ENCODE data around the gene STXBP1.

GRCh38 chr9:127730262-127730661, 118.2 kb downstream of the STXBP1 start:
- TF ChIP-seq GATA2 (IDR thresholded peaks at IDR 0.05; ENCODE audit: low read depth, low read length), result no peak
- no peak for TF ChIP-seq GATA3 (IDR thresholded peaks at IDR 0.05; ENCODE audit: low read depth, low read length)

Data from SH-SY5Y (cell line).